ENCODE results near the gene NUDT8. TPM values are rescaled to one million over a fixed set of nuclear protein-coding genes. Genes with fewer than 3 reads are reported as not detected.

Gene NUDT8
- polyA plus RNA-seq, 1 donor, result 14.6 TPM

DNA sequence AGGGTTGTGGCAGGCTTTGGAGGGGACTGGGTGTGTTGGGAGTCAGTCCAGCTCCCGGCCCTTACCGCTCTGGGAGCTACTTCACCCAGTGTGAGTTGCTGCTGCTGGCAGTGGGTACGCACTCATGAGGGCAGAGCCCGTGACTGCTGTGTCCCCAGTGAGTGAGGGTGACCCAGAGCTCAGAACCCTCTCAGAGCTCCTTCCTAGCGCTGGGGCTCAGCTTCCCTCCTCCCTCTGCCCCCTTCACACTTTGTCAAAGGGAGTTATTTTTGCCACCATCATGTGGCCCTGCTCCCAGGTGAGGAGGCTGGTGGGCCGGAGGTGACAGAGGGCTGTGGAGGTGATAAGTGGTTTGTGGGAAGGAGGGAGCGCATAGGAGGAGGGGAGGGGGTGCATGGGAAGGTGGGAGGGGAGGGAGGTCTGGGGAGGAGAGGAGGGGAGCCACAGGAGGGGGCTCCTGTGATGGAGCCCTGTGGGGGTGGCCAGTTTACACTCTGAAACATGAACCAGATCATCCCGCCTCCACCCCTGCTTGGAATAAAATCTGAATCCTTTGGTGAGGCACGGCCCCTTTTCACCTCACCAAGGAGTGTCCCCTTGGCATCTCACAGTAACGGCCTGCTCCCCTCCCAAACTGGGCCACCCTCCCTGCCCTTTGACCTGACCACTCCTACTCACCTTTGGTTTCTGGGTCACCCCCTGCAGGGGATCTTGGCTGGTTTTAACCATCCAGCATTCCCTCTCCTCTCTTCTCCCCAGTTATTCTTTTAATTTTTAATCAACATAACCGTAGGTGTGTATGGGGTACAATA, 13.1 kb downstream of the NUDT8 start:
- 100% methylated on average over 1 of the region's 11 CpGs for whole genome bisulfite sequencing (ENCODE audit: insufficient coverage, low lambda C conversion rate)

DNA sequence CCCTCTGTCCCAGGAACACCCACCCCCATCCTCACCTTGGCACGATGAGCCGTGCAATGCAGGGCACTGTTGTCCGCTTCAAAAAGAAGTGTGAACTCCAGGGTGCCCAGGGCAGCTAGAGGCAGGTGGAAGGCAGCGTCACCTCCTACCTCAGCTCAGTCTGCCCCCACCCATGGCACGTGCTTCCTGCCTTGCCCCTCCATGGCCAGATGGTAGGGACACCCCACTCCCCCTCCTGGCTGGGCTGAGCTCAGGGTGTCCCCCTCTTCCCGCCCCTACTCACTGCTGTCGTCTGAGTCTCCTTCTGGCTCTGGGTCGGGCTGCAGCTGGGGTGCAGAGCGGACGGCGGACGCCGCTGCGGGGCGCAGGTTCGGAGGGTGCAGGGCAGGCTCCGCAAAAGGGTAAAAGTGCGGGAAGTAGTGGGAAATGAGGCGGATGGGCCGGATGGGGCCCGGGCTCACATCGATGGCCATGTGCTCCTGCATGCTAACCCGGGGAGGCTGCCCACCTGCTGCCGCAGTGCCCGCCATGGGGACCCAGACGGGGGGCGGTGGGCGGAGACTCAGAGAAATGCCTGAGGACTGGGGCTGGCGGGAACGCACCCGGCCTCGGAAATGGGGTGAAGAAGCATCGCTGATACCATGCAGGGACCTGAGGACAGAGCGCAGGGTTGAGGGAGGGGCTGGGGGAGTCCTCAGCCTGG, 13.9 kb downstream of the NUDT8 start:
- H3K9me3 ChIP-seq (ENCODE audit: control insufficient read depth, low read depth, low read length), result peaks cover 3% of the 10 kb centered on the region
- peaks cover 21% of the 10 kb centered on the region for H3K36me3 ChIP-seq (ENCODE audit: control insufficient read depth, insufficient read depth, low read length)
- peaks cover 13% of the 10 kb centered on the region for H3K4me1 ChIP-seq (ENCODE audit: control insufficient read depth, insufficient read depth, low read length)
- H3K27me3 ChIP-seq (ENCODE audit: control insufficient read depth, insufficient read depth, low read length), result peaks cover 12% of the 10 kb centered on the region
- no CpG with 5 or more reads among the region's 34 CpGs for WGBS (ENCODE audit: insufficient coverage, low lambda C conversion rate)
- no peak overlapping the region for H3K4me3 ChIP-seq (ENCODE audit: low read length)
- no peak for DNase-seq
- H3K27ac ChIP-seq (ENCODE audit: low read length), result no peak overlapping the region

More for the DNA sequence above, 13.1 kb downstream of the NUDT8 start:
- H3K4me3 ChIP-seq (ENCODE audit: low read length), result no peak overlapping the region
- DNase-seq, result no peak
- peaks cover 13% of the 10 kb centered on the region for H3K36me3 ChIP-seq (ENCODE audit: control insufficient read depth, insufficient read depth, low read length)
- H3K4me1 ChIP-seq (ENCODE audit: control insufficient read depth, insufficient read depth, low read length), result peaks cover 13% of the 10 kb centered on the region
- H3K27me3 ChIP-seq (ENCODE audit: control insufficient read depth, insufficient read depth, low read length), result peaks cover 12% of the 10 kb centered on the region
- H3K9me3 ChIP-seq (ENCODE audit: control insufficient read depth, low read depth, low read length), result peaks cover 3% of the 10 kb centered on the region
- no peak overlapping the region for H3K27ac ChIP-seq (ENCODE audit: low read length)

DNA sequence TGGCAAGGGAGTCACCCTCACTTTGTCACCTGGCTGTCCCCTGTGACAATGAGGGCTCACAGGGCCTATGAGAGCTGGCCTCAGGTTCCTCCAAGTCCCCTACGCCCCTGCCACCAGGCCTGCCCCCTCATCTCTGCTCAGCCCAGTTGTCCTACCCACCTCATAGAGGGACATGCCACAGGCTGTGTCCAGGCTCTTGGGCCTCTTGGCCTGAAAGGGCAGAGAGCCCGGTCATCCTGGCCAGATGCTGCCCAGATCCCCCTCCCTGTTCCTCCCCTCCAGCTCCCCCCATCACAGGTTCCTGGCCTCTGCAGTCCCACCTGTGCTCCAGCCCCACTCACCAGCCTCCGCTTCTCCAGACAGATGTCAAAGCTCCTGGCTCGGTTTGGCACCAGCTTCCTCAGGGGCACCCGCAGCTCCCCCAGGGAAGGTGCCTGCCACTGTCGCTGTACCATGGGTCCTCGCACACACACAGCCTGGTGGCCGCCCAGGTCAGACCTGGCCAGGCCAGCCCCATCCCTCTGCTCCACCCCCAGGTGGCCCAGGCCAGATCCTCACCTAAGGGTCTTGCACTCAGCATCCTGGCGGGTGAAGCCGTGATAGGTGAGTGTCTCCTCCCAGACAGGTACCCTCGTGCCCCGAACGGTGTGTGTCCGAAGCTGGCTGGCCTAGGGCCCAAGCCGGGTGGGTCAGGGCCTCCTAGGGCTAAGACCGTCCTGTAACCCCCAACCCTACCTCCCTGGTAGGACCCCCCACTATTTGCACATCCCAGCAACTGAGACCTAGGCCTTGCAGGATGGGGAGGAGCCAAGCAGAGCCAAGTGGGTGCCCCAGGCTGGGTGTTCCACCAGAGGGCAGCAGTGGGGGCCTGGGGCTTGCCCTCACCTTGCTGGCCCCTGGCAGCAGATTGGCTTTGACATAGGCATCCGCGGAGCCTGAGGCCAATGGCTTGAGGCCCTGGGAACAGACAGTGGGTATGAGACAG, 14.7 kb downstream of the NUDT8 start:
- no peak overlapping the region for H3K4me3 ChIP-seq (ENCODE audit: low read length)
- DNase-seq, result peak in 1 of 2 donors; percentile 43
- WGBS (ENCODE audit: insufficient coverage, low lambda C conversion rate), result no CpG with 5 or more reads among the region's 18 CpGs
- H3K9me3 ChIP-seq (ENCODE audit: control insufficient read depth, low read depth, low read length), result peaks cover 3% of the 10 kb centered on the region
- peaks cover 30% of the 10 kb centered on the region for H3K36me3 ChIP-seq (ENCODE audit: control insufficient read depth, insufficient read depth, low read length)
- no peak overlapping the region for H3K27ac ChIP-seq (ENCODE audit: low read length)
- H3K4me1 ChIP-seq (ENCODE audit: control insufficient read depth, insufficient read depth, low read length), result peaks cover 13% of the 10 kb centered on the region
- H3K27me3 ChIP-seq (ENCODE audit: control insufficient read depth, insufficient read depth, low read length), result peaks cover 12% of the 10 kb centered on the region

DNA sequence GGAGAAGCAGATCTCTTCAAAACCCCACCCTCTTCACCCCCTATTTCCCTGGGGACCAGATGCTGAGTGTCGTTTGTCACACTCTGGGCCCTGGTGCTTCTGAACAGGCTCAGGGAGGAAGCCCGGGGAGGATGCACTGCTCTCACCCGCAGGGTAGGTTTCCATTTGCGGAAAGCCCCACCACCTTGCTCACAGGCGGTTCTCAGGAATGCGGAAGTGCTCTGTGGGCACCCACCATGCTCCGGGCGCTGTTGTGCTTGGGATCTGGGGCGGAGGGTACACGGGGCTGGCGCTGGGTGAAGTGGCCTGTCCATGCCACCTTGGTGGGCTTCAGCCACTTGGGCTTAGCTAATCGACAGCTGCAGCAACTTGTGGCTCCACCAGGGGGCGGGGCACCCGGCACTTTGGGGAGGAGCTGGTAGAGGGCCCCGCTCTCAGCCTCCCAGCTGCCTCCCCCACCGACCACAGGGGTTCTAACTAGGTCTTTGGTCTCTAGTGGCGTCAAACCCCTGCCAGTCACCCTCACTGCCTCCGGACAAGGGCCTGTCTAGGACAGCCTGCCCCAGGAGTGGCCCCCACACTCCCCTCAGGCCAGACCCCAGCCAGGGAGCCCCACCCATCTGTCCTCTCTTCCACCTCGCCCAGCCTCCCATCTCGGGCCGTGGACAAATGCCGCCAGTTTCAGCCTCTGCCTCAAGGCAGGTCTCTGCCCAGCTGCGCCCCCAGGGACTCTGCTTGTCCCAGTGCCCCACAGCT, 15.6 kb downstream of the NUDT8 start:
- WGBS (ENCODE audit: insufficient coverage, low lambda C conversion rate), result no CpG with 5 or more reads among the region's 23 CpGs
- H3K4me3 ChIP-seq (ENCODE audit: low read length), result peak overlapping the region; percentile 46
- H3K4me1 ChIP-seq (ENCODE audit: control insufficient read depth, insufficient read depth, low read length), result peaks cover 13% of the 10 kb centered on the region
- H3K27ac ChIP-seq (ENCODE audit: low read length), result peak overlapping the region; percentile 41
- peaks cover 36% of the 10 kb centered on the region for H3K36me3 ChIP-seq (ENCODE audit: control insufficient read depth, insufficient read depth, low read length)
- peaks cover 12% of the 10 kb centered on the region for H3K27me3 ChIP-seq (ENCODE audit: control insufficient read depth, insufficient read depth, low read length)
- DNase-seq, result peak; percentile 52 to 64
- H3K9me3 ChIP-seq (ENCODE audit: control insufficient read depth, low read depth, low read length), result peaks cover 3% of the 10 kb centered on the region

DNA sequence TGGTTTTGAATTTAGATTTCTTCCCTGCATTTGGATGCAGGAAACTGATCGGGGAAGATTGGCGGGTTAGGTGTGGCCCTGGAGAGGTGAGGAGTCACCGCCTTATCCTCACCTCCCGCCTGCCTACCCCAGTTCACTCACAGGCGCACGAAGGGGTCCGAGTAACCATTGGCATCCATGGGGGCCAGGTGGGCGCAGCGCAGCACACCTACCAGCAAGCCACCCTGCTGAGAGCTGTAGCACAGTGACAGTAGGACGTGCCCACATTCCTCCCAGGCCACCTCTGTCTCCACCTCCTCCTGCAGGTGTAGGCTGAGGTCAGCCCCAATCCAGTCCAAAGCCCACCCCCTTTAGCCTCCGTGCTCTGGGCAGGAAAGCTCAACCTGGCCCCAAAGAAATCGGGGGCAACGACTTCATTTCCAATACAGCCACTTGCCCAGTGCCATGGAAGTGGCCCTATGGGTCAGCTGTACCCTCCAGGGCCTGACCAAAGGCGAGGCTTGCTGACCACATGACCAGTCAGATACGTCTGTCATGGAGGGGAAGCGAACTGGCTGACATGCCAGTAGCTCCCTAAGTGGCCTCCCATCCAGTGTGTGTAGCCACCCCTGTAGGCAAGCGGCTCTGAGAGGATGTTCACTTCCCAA, 16.3 kb downstream of the NUDT8 start:
- peaks cover 43% of the 10 kb centered on the region for H3K36me3 ChIP-seq (ENCODE audit: control insufficient read depth, insufficient read depth, low read length)
- H3K27ac ChIP-seq (ENCODE audit: low read length), result peak overlapping the region; percentile 41
- H3K4me3 ChIP-seq (ENCODE audit: low read length), result peak overlapping the region; percentile 46
- no CpG with 5 or more reads among the region's 17 CpGs for WGBS (ENCODE audit: insufficient coverage, low lambda C conversion rate)
- H3K4me1 ChIP-seq (ENCODE audit: control insufficient read depth, insufficient read depth, low read length), result peaks cover 13% of the 10 kb centered on the region
- peaks cover 12% of the 10 kb centered on the region for H3K27me3 ChIP-seq (ENCODE audit: control insufficient read depth, insufficient read depth, low read length)
- peaks cover 3% of the 10 kb centered on the region for H3K9me3 ChIP-seq (ENCODE audit: control insufficient read depth, low read depth, low read length)
- no peak for DNase-seq

DNA sequence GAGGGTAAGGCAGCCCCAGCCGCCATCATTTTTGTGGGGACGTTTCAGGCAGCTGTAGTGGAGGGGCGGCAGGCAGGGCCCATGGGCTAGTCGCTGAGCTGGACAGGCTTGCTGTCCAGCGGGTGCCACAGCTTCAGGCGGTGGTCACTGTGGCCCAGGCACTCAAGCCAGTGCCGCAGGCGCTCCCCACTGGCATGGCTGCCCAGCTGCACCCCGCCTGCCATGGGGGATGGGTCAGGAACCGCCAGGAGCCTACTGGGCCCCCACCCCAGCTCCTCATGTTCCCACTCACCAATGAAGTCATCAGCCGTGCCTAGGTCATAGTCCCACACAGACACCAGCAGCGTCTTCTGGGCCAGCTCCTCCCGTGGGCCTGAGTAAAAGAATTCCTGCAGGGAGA, 17.0 kb downstream of the NUDT8 start:
- Histone ChIP-seq H3K4me3 (ENCODE audit: low read length) (no peak overlapping the region), H3K27me3 (ENCODE audit: control insufficient read depth, insufficient read depth, low read length) (peaks cover 12% of the 10 kb centered on the region), H3K36me3 (ENCODE audit: control insufficient read depth, insufficient read depth, low read length) (peaks cover 45% of the 10 kb centered on the region), H3K27ac (ENCODE audit: low read length) (no peak overlapping the region), H3K9me3 (ENCODE audit: control insufficient read depth, low read depth, low read length) (peaks cover 3% of the 10 kb centered on the region), H3K4me1 (ENCODE audit: control insufficient read depth, insufficient read depth, low read length) (peaks cover 18% of the 10 kb centered on the region)
- DNase-seq, result no peak
- WGBS (ENCODE audit: insufficient coverage, low lambda C conversion rate), result no CpG with 5 or more reads among the region's 13 CpGs

DNA sequence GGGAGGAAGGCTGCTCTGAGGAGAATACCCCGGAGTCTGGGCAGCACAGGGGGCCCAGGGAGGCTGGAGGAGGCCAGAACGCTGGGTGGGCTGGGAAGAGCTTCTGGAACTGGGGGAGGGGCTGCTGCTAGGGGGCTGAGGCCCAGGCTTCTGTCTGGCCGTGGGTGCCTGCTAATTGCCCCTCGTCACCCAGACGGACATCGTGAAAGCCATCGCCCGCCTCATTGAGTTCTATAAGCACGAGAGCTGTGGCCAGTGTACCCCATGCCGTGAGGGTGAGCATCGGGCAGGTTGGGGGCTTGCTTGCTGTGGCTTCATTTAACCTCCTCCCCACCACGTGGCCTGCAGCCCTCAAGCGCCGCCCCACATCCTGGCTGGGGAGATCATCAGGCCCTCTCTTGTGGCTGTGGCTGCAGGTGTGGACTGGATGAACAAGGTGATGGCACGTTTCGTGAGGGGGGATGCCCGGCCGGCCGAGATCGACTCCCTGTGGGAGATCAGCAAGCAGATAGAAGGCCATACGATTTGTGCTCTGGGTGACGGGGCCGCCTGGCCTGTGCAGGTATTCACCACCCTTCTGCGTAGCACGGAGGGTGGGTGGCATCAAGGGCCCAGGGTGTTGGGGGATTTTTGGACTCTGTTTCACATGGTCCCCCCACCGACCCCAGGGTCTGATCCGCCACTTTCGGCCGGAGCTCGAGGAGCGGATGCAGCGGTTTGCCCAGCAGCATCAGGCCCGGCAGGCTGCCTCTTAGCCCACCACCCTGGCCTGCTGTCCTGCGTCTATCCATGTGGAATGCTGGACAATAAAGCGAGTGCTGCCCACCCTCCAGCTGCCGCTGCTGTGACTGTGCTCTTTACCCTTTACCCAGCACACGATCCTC, 17.8 kb downstream of the NUDT8 start:
- WGBS (ENCODE audit: insufficient coverage, low lambda C conversion rate), result no CpG with 5 or more reads among the region's 37 CpGs
- peaks cover 45% of the 10 kb centered on the region for H3K36me3 ChIP-seq (ENCODE audit: control insufficient read depth, insufficient read depth, low read length)

DNA sequence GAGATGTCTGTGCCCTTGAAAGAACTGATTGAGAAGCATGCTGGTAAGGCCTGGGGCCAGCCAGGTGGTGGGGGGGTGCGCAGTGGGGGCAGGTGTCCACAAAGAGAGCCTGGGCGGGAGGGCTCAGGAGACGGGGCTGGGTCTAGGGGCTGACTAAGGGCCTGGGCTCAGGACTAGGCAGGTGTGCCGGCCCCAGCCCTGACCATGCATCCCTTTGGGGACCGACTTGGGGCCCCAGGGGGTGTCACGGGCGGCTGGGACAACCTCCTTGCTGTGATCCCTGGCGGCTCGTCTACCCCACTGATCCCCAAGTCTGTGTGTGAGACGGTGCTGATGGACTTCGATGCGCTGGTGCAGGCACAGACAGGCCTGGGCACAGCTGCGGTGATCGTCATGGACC, 18.6 kb downstream of the NUDT8 start:
- H3K36me3 ChIP-seq (ENCODE audit: control insufficient read depth, insufficient read depth, low read length), result peaks cover 45% of the 10 kb centered on the region
- peaks cover 22% of the 10 kb centered on the region for H3K4me1 ChIP-seq (ENCODE audit: control insufficient read depth, insufficient read depth, low read length)
- H3K9me3 ChIP-seq (ENCODE audit: control insufficient read depth, low read depth, low read length), result peaks cover 3% of the 10 kb centered on the region
- H3K27ac ChIP-seq (ENCODE audit: low read length), result no peak overlapping the region
- peaks cover 8% of the 10 kb centered on the region for H3K27me3 ChIP-seq (ENCODE audit: control insufficient read depth, insufficient read depth, low read length)
- no CpG with 5 or more reads among the region's 14 CpGs for WGBS (ENCODE audit: insufficient coverage, low lambda C conversion rate)
- DNase-seq, result no peak
- no peak overlapping the region for H3K4me3 ChIP-seq (ENCODE audit: low read length)

More for the DNA sequence above, 17.8 kb downstream of the NUDT8 start:
- Histone ChIP-seq H3K4me1 (ENCODE audit: control insufficient read depth, insufficient read depth, low read length) (peaks cover 22% of the 10 kb centered on the region), H3K4me3 (ENCODE audit: low read length) (no peak overlapping the region), H3K27me3 (ENCODE audit: control insufficient read depth, insufficient read depth, low read length) (peaks cover 12% of the 10 kb centered on the region), H3K9me3 (ENCODE audit: control insufficient read depth, low read depth, low read length) (peaks cover 3% of the 10 kb centered on the region), H3K27ac (ENCODE audit: low read length) (no peak overlapping the region)
- DNase-seq, result no peak

All from large intestine (tissue), 3 donors.